ENCODE results near the gene HELT.
"Not testable (repeated sequence)": the region's sequence is repeated elsewhere in the genome, so short reads cannot be mapped to it uniquely, and the experiment has no call there.

HELT gene

GRCh38 chr4:184983672-184984356 is 34.5 kb upstream of the HELT start:
- H3K9me3 ChIP-seq (ENCODE audit: control insufficient read depth in 2 of 2, low read length in 2 of 2) = no peaks in the 10 kb centered on the region
- H3K36me3 ChIP-seq (ENCODE audit: control insufficient read depth in 2 of 2, insufficient read depth in 2 of 2, low read length in 2 of 2) = no peaks in the 10 kb centered on the region
- H3K27ac ChIP-seq (ENCODE audit: low read depth in 2 of 2, low read length in 2 of 2) = no peak overlapping the region
- H3K4me3 ChIP-seq (ENCODE audit: low read length in 2 of 2) = no peak overlapping the region
- peaks cover 0 to 3% of the 10 kb centered on the region in 2 donors for H3K27me3 ChIP-seq (ENCODE audit: control insufficient read depth in 2 of 2, insufficient read depth in 2 of 2, low read length in 2 of 2)
- no peak overlapping the region for H3K9ac ChIP-seq (ENCODE audit: low read depth in 1 of 2, low read length in 2 of 2)
- peaks cover 0 to 7% of the 10 kb centered on the region in 2 donors for H3K4me1 ChIP-seq (ENCODE audit: control insufficient read depth in 2 of 2, insufficient read depth in 2 of 2, low read length in 2 of 2)

GRCh38 chr4:184987493-184988031 is 30.7 kb upstream of the HELT start:
- Histone ChIP-seq H3K9me3 (ENCODE audit: control insufficient read depth in 2 of 2, low read length in 2 of 2) (no peaks in the 10 kb centered on the region), H3K27me3 (ENCODE audit: control insufficient read depth in 2 of 2, insufficient read depth in 2 of 2, low read length in 2 of 2) (no peaks in the 10 kb centered on the region), H3K36me3 (ENCODE audit: control insufficient read depth in 2 of 2, insufficient read depth in 2 of 2, low read length in 2 of 2) (no peaks in the 10 kb centered on the region), H3K4me1 (ENCODE audit: control insufficient read depth in 2 of 2, insufficient read depth in 2 of 2, low read length in 2 of 2) (peaks cover 0 to 7% of the 10 kb centered on the region in 2 donors), H3K27ac (ENCODE audit: low read depth in 2 of 2, low read length in 2 of 2) (no peak overlapping the region), H3K4me3 (ENCODE audit: low read length in 2 of 2) (no peak overlapping the region), H3K9ac (ENCODE audit: low read depth in 1 of 2, low read length in 2 of 2) (no peak overlapping the region)

- H3K36me3 ChIP-seq (ENCODE audit: control insufficient read depth in 2 of 2, insufficient read depth in 2 of 2, low read length in 2 of 2) = no peaks in the 10 kb centered on the region
- no peaks in the 10 kb centered on the region for H3K27me3 ChIP-seq (ENCODE audit: control insufficient read depth in 2 of 2, insufficient read depth in 2 of 2, low read length in 2 of 2)
- no peak overlapping the region for H3K27ac ChIP-seq (ENCODE audit: low read depth in 2 of 2, low read length in 2 of 2)
- H3K4me1 ChIP-seq (ENCODE audit: control insufficient read depth in 2 of 2, insufficient read depth in 2 of 2, low read length in 2 of 2) = peaks cover 0 to 6% of the 10 kb centered on the region in 2 donors
- no peak overlapping the region for H3K9ac ChIP-seq (ENCODE audit: low read depth in 1 of 2, low read length in 2 of 2)
- H3K9me3 ChIP-seq (ENCODE audit: control insufficient read depth in 2 of 2, low read length in 2 of 2) = no peaks in the 10 kb centered on the region
- H3K4me3 ChIP-seq (ENCODE audit: low read length in 2 of 2) = no peak overlapping the region
These were observed 29.7 kb upstream of the HELT start for GRCh38 chr4:184988611-184989010.

- H3K36me3 ChIP-seq (ENCODE audit: control insufficient read depth in 2 of 2, insufficient read depth in 2 of 2, low read length in 2 of 2); H3K4me3 ChIP-seq (ENCODE audit: low read length in 2 of 2); H3K9ac ChIP-seq (ENCODE audit: low read depth in 1 of 2, low read length in 2 of 2); H3K4me1 ChIP-seq (ENCODE audit: control insufficient read depth in 2 of 2, insufficient read depth in 2 of 2, low read length in 2 of 2); H3K27ac ChIP-seq (ENCODE audit: low read depth in 2 of 2, low read length in 2 of 2); H3K9me3 ChIP-seq (ENCODE audit: control insufficient read depth in 2 of 2, low read length in 2 of 2); H3K27me3 ChIP-seq (ENCODE audit: control insufficient read depth in 2 of 2, insufficient read depth in 2 of 2, low read length in 2 of 2): not testable (repeated sequence)
These were observed 29.0 kb upstream of the HELT start for GRCh38 chr4:184989283-184989682.

GRCh38 chr4:184990131-184990530 is 28.2 kb upstream of the HELT start:
- H3K9me3 ChIP-seq (ENCODE audit: control insufficient read depth in 2 of 2, low read length in 2 of 2); H3K4me1 ChIP-seq (ENCODE audit: control insufficient read depth in 2 of 2, insufficient read depth in 2 of 2, low read length in 2 of 2); H3K27me3 ChIP-seq (ENCODE audit: control insufficient read depth in 2 of 2, insufficient read depth in 2 of 2, low read length in 2 of 2); H3K9ac ChIP-seq (ENCODE audit: low read depth in 1 of 2, low read length in 2 of 2); H3K4me3 ChIP-seq (ENCODE audit: low read length in 2 of 2); H3K27ac ChIP-seq (ENCODE audit: low read depth in 2 of 2, low read length in 2 of 2); H3K36me3 ChIP-seq (ENCODE audit: control insufficient read depth in 2 of 2, insufficient read depth in 2 of 2, low read length in 2 of 2): not testable (repeated sequence)

- Histone ChIP-seq H3K27ac (ENCODE audit: low read depth in 2 of 2, low read length in 2 of 2) (no peak overlapping the region), H3K4me1 (ENCODE audit: control insufficient read depth in 2 of 2, insufficient read depth in 2 of 2, low read length in 2 of 2) (peaks cover 0 to 3% of the 10 kb centered on the region in 2 donors), H3K9me3 (ENCODE audit: control insufficient read depth in 2 of 2, low read length in 2 of 2) (no peaks in the 10 kb centered on the region), H3K27me3 (ENCODE audit: control insufficient read depth in 2 of 2, insufficient read depth in 2 of 2, low read length in 2 of 2) (peaks cover 0 to 2% of the 10 kb centered on the region in 2 donors), H3K36me3 (ENCODE audit: control insufficient read depth in 2 of 2, insufficient read depth in 2 of 2, low read length in 2 of 2) (no peaks in the 10 kb centered on the region), H3K4me3 (ENCODE audit: low read length in 2 of 2) (no peak overlapping the region), H3K9ac (ENCODE audit: low read depth in 1 of 2, low read length in 2 of 2) (no peak overlapping the region)
These were observed 26.4 kb upstream of the HELT start for GRCh38 chr4:184991860-184992259.

- no peak overlapping the region for H3K4me3 ChIP-seq (ENCODE audit: low read length in 2 of 2)
These were observed 25.9 kb upstream of the HELT start for GRCh38 chr4:184992422-184992821.

GRCh38 chr4:184993247-184993646 is 25.0 kb upstream of the HELT start:
- Histone ChIP-seq H3K36me3 (ENCODE audit: control insufficient read depth in 2 of 2, insufficient read depth in 2 of 2, low read length in 2 of 2) (no peaks in the 10 kb centered on the region), H3K9ac (ENCODE audit: low read depth in 1 of 2, low read length in 2 of 2) (no peak overlapping the region), H3K27ac (ENCODE audit: low read depth in 2 of 2, low read length in 2 of 2) (no peak overlapping the region), H3K4me1 (ENCODE audit: control insufficient read depth in 2 of 2, insufficient read depth in 2 of 2, low read length in 2 of 2) (peaks cover 0 to 3% of the 10 kb centered on the region in 2 donors), H3K9me3 (ENCODE audit: control insufficient read depth in 2 of 2, low read length in 2 of 2) (no peaks in the 10 kb centered on the region), H3K4me3 (ENCODE audit: low read length in 2 of 2) (no peak overlapping the region), H3K27me3 (ENCODE audit: control insufficient read depth in 2 of 2, insufficient read depth in 2 of 2, low read length in 2 of 2) (peaks cover 0 to 2% of the 10 kb centered on the region in 2 donors)

More at GRCh38 chr4:184992422-184992821, 25.9 kb upstream of the HELT start:
- Histone ChIP-seq H3K27me3 (ENCODE audit: control insufficient read depth in 2 of 2, insufficient read depth in 2 of 2, low read length in 2 of 2) (peaks cover 0 to 2% of the 10 kb centered on the region in 2 donors), H3K4me1 (ENCODE audit: control insufficient read depth in 2 of 2, insufficient read depth in 2 of 2, low read length in 2 of 2) (peaks cover 0 to 3% of the 10 kb centered on the region in 2 donors), H3K9ac (ENCODE audit: low read depth in 1 of 2, low read length in 2 of 2) (no peak overlapping the region), H3K36me3 (ENCODE audit: control insufficient read depth in 2 of 2, insufficient read depth in 2 of 2, low read length in 2 of 2) (no peaks in the 10 kb centered on the region), H3K9me3 (ENCODE audit: control insufficient read depth in 2 of 2, low read length in 2 of 2) (no peaks in the 10 kb centered on the region), H3K27ac (ENCODE audit: low read depth in 2 of 2, low read length in 2 of 2) (no peak overlapping the region)

GRCh38 chr4:184994010-184994622 is 24.2 kb upstream of the HELT start:
- H3K9ac ChIP-seq (ENCODE audit: low read depth in 1 of 2, low read length in 2 of 2) = no peak overlapping the region
- no peak overlapping the region for H3K27ac ChIP-seq (ENCODE audit: low read depth in 2 of 2, low read length in 2 of 2)
- H3K27me3 ChIP-seq (ENCODE audit: control insufficient read depth in 2 of 2, insufficient read depth in 2 of 2, low read length in 2 of 2) = peaks cover 0 to 2% of the 10 kb centered on the region in 2 donors
- H3K9me3 ChIP-seq (ENCODE audit: control insufficient read depth in 2 of 2, low read length in 2 of 2) = no peaks in the 10 kb centered on the region
- H3K4me3 ChIP-seq (ENCODE audit: low read length in 2 of 2) = no peak overlapping the region
- H3K4me1 ChIP-seq (ENCODE audit: control insufficient read depth in 2 of 2, insufficient read depth in 2 of 2, low read length in 2 of 2) = peaks cover 0 to 3% of the 10 kb centered on the region in 2 donors
- H3K36me3 ChIP-seq (ENCODE audit: control insufficient read depth in 2 of 2, insufficient read depth in 2 of 2, low read length in 2 of 2) = no peaks in the 10 kb centered on the region

GRCh38 chr4:184994623-184995010 is 23.7 kb upstream of the HELT start:
- Histone ChIP-seq H3K4me1 (ENCODE audit: control insufficient read depth in 2 of 2, insufficient read depth in 2 of 2, low read length in 2 of 2) (peaks cover 0 to 3% of the 10 kb centered on the region in 2 donors), H3K27ac (ENCODE audit: low read depth in 2 of 2, low read length in 2 of 2) (no peak overlapping the region), H3K36me3 (ENCODE audit: control insufficient read depth in 2 of 2, insufficient read depth in 2 of 2, low read length in 2 of 2) (no peaks in the 10 kb centered on the region), H3K9me3 (ENCODE audit: control insufficient read depth in 2 of 2, low read length in 2 of 2) (no peaks in the 10 kb centered on the region), H3K27me3 (ENCODE audit: control insufficient read depth in 2 of 2, insufficient read depth in 2 of 2, low read length in 2 of 2) (peaks cover 0 to 2% of the 10 kb centered on the region in 2 donors), H3K4me3 (ENCODE audit: low read length in 2 of 2) (no peak overlapping the region), H3K9ac (ENCODE audit: low read depth in 1 of 2, low read length in 2 of 2) (no peak overlapping the region)
